ENCODE measurements around the gene FPGS.
"Not testable (repeated sequence)": the region's sequence is repeated elsewhere in the genome, so short reads cannot be mapped to it uniquely, and the experiment has no call there.

Gene FPGS, protein sequence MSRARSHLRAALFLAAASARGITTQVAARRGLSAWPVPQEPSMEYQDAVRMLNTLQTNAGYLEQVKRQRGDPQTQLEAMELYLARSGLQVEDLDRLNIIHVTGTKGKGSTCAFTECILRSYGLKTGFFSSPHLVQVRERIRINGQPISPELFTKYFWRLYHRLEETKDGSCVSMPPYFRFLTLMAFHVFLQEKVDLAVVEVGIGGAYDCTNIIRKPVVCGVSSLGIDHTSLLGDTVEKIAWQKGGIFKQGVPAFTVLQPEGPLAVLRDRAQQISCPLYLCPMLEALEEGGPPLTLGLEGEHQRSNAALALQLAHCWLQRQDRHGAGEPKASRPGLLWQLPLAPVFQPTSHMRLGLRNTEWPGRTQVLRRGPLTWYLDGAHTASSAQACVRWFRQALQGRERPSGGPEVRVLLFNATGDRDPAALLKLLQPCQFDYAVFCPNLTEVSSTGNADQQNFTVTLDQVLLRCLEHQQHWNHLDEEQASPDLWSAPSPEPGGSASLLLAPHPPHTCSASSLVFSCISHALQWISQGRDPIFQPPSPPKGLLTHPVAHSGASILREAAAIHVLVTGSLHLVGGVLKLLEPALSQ

DNA sequence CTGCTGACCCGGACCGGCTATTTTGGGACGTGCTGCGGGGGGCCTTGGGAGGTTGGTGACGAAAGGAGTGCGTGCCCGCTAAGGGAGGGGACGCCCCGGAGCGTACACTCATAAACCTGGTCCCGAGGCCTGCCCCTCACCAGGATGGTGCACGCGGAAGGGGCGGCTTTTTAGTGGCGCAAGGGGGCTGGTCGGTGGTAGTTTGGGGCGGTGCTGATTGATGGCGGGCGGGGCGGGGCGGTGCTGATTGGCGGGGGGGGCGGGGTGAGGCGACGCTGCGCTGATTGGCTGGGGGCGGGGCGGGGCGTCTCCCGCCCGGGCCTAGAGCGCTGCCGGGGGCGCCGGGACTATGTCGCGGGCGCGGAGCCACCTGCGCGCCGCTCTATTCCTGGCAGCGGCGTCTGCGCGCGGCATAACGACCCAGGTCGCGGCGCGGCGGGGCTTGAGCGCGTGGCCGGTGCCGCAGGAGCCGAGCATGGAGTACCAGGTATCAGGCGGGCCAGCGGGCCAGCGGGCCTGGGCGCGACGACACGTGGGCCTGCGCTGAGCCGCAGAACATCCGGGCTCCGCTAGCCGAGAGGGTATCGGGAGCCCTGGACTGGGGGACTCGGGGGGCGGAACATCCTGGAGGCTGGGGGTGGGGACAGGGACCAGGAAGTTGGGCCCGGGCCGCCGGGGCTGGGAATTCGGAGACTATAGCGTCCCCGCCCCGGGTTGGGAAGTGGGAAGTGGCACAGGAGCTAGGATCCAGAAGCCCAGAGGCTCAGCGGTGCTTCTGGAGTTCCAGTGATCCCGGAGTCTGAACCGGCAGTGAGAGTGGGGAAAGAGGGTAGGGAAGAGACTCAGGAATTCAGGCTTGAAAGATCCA lies at the start of gene FPGS:
FPGS (plus strand) TSS at position 307 of the 868 bp plus-strand sequence; CDS start at position 350, 43 bp downstream.
- in situ Hi-C loops (cut with MboI; ENCODE audit: low sequenced_read_pairs): no loop called here

DNA sequence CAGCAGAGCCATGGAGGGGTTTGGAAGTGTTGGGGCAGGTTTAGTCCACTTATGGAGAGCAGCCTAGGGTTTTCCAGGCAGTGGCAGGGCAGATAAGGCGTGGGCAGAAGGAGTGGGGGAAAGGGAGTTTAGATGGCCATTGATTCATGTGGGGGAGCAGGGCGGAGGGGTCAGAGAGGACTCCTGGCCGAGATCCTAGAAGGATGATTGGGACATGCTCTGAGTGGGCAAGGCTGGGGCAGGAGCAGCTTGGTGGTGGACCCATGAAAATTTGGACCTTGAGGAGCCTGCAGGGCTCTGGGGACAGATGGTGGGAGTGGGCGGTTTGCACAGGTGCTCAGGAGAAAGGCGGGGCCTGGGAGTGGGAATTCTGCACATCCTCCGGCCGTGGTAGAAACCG lies 49.5 kb upstream of the FPGS start:
- in situ Hi-C loops (cut with MboI; ENCODE audit: low sequenced_read_pairs): no loop called here

DNA sequence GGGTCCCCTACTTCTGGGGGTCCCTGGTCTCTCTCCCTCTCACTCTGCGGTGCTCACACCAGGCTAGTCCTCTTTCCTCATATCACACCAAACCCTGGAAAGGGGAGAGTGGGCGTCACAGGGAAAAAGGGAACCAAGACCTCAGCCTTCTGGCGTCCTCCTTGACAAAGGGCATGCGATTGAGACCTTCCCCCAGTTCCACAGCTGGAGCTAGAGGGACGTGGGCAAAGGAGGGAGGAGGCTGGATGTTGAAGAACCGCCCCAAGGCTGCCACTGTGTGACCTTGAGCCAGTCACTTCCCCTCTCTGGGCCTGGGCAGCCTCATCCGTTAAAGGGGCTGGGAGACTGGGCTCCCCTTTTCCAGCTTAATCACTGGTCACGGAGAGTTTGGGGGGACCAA lies 49.1 kb upstream of the FPGS start:
- in situ Hi-C loops (cut with MboI; ENCODE audit: low sequenced_read_pairs): no loop called here

DNA sequence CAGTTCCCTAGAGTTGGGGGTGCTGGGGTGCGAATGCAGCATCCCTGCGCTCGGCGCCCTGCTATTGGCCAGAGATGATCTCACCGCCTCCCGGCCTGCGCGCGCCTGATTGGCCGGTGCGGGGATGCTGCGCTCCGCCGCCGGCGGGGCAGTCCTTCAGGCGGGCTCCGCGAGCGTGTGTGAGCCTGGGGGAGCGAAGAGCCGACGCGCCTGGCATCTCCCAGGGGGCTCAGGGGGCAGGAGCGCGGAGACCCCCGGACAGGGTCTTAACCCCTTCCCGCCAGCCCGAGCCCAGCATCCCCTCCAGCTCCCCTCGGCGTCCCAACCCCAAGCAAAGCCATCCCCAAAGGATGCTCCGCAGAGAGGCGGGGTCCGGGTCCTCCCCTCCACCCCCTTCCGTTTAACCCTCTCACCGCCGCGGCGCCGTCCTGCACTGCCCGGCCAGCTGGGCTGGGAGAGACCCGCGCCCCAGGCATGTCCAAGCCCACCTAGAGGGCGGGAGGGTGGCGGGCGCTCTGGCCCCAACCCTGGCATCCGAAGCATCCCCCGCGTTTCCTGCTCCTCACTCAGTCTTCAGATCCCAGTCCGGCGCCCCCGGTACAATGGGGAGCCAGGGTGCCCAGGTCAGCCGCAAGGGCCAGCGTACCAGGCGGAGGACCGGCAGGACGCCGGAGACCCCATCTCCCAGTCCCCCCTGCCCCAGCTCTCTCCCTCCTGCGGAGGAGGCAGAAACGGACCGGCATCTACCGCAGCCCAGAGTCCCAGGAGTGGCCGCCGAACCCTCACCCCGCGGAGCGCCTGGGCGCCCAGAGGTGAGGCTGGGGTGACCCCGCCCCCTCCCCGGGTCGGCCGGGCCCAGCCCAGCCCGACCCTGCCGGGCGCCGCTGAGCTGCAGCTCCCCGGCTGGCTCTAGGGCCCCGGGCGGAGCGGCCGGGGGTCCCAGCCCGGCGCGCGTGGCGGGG lies 48.3 kb upstream of the FPGS start:
- in situ Hi-C loops (cut with MboI; ENCODE audit: low sequenced_read_pairs): no loop called here

DNA sequence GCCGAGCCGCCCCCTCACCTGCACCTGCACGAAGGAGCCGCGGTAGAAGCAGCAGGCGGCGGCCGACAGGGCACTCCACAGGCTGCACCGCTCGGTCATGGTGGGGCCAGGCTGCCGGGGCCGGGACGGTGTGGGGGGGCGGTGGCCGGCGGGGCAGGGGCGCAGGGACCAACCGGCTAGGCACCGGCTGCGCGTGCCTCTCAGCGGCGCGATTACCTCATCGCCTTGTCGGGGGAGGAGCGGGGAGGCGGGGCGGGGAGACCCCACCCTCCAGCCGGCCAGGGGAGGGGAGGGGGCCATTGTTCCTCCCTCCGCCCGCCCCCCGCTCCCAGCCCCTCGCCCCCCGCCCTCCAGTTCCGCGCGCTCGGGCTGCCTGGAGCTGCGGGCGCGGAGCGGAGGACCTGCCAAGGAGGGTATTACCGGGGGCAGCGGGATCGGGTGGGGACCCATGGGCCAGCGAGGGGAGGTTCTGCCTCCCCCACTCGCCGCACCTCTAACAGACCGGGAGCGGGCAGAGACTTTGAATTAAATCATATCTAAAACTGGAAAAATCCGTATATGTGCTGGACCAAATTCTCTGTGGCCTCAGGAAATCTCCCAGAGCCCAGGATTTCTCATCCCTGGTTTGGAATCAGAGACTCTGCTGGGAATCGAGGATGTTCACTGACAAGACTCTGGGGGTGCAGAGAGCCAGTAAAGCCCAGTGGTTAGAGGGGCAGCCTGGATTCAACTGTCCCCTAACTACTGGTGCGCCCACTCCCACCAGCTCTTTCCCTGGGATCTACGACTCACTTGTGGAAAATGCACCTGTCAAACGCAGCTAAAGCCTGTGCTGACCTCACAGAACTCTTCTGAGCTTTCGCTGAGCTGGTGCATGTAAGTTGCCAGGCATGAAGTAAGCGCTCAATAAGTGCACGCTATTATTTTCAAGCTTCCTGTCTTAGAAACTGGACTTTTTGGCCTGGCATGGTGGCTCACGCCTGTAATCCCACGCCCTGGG lies 47.3 kb upstream of the FPGS start:
- in situ Hi-C loops (cut with MboI; ENCODE audit: low sequenced_read_pairs): no loop called here

DNA sequence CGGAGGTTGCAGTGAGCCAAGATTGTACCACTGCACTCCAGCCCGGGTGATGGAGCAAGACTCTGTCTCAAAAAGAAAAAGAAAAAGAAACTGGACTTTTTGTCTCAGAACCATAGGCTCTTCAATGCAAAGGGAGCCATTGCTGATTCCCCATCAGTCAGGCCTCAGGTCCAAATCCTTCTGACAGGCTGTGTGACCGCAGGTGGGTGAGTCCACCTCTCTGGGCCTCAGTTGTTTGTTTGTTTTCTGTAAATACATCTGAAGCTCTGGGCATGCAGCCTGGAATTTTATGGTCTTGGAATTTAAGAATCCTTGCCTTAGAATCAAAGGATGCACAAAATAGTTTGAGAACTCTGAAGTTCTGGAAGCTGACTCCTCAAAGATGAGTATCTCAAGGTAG lies 46.4 kb upstream of the FPGS start:
- in situ Hi-C loops (cut with MboI; ENCODE audit: low sequenced_read_pairs): no loop called here

DNA sequence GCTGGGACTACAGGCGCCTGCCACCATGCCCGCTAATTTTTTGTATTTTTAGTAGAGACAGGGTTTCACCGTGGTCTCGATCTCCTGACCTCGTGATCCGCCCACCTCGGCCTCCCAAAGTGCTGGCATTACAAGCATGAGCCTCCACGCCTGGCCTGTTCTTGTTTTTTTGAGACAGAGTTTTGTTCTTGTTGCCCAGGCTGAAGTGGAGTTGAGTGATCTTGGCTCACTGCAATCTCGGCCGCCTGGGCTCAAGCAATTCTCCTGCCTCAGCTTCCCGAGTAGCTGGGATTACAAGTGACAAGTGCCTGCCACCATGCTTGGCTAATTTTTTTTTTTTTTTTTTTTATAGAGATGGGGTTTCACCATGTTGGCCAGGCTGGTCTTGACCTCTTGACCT lies 45.9 kb upstream of the FPGS start:
- in situ Hi-C loops (cut with MboI; ENCODE audit: low sequenced_read_pairs): not testable (repeated sequence)

DNA sequence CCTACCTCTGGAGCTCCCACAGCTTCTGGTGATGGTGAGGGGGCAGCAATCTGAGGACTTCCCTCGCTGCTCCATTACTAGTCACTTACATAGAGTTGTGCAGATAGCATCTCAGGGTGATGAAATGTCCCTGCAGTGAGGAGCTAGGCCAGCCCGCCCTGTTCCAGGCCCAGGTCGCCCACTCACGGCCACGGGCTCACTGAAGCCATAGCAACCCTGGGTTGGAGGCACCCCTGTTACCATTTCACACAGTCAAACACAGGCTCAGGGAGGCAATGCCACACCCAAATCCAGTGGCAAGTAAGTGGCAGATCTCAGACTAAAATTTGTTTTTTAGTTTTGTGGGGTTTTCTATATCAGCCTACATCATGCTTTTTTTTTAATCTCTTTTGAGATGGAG lies 43.8 kb upstream of the FPGS start:
- in situ Hi-C loops (cut with MboI; ENCODE audit: low sequenced_read_pairs): no loop called here

DNA sequence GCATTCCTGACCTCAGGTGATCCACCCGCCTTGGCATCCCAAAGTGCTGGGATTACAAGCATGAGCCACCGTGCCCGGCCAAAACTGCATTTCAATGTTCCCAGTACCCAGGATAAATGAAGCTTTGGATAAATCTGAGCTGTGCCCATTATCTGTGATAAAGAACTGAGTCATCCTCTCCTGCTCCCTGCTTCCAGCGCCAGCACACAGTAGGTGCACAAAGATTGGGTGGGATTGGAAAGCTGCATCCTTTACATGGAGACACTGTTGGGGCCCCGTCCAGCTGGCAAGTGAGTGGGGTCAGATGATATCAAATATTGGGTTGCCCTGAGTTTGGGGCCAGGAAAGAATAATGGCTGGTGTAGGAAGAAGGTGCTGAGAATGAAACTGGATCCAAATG lies 41.6 kb upstream of the FPGS start:
- in situ Hi-C loops (cut with MboI; ENCODE audit: low sequenced_read_pairs): no loop called here

DNA sequence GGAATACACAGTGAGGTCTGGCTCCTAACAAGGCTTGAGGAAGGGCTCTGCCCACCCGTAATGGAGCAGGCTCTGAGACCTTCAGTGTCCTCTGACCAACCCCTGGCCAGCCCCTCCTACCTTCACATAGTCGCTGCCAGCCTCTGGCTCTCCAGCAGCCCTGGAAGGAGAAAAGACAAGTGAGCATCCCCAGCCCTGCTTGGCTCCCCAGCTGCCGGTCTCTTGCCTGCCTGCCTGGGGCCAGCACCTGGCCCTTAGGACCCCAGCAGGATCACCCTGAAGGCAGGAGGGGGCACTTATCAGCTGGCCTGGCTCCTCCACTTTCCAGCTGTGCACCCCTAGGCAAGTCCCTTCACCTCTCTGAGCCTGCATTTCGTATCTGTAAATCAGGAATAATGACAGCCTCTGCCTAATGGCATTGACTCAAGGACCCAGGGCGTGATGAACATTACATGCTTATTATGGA lies 41.2 kb upstream of the FPGS start:
- in situ Hi-C loops (cut with MboI; ENCODE audit: low sequenced_read_pairs): no loop called here

DNA sequence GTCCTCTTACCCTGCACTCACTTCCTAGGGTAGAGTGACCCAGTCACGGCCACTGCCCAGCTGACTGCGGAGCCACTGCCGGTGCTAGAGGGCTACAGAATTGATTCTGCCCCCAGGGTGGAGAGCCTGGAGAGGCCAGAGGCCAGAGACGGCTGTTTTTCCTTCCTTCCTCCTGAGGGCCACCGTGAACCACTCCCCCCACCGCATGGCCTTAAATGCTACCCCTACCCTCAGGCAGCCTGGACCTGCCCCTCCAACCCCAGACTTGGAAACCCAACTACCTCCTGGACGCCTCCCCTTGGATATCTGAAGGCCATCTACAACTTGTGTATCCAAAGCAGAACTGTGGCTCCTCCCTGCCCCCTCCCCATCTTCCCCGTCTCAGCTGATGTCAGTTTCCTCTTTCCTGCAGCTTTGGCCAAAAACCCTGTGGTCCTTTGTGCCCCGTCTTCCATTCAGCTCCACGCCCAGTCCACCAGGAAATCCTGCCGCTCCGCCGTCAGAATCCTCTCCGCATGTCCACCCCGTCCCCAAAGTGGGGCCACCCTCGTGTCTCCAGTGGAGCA lies 40.5 kb upstream of the FPGS start:
- in situ Hi-C loops (cut with MboI; ENCODE audit: low sequenced_read_pairs): no loop called here

DNA sequence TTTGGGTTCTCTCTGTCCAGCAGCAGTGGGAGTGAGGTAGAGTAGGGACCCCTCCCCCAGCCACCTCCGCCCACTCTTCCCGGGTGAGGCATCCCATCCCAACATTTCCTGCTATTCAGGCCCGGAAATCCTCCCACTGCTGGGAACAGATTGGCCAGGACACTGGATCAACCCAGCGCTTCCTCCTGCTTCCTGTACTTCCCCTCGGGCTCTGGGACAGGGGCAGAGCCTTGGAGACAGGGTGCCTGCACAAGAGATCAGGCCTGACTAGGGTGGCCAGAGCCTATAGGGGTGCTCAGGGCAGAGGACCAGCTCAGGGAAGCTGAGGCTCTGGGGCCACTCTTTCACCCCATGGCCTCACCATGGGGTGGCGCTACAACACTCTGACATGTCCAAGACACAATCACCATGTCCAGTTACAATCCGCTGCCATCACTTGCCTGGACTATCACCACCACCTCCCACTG lies 38.7 kb upstream of the FPGS start:
- in situ Hi-C loops (cut with MboI; ENCODE audit: low sequenced_read_pairs): no loop called here

DNA sequence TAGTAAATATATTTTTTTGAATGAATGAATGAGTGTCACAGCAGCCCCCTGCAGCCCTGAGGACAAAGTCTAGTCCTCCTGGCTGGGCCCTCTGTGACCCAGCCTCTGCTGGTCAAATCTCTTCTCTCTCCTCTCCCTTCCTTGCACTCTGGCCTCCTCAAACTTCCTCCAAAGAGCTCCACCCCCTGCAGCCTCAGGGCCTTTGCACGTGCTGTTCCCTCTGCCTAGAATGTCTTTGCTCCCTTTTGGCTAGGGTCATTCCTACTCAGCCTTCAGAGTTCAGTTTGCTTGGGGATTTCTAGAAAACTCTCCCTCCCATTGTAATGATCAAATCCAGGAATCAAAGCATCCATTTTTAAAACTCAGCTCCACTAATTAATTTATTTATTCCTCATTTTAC lies 37.3 kb upstream of the FPGS start:
- in situ Hi-C loops (cut with MboI; ENCODE audit: low sequenced_read_pairs): no loop called here

DNA sequence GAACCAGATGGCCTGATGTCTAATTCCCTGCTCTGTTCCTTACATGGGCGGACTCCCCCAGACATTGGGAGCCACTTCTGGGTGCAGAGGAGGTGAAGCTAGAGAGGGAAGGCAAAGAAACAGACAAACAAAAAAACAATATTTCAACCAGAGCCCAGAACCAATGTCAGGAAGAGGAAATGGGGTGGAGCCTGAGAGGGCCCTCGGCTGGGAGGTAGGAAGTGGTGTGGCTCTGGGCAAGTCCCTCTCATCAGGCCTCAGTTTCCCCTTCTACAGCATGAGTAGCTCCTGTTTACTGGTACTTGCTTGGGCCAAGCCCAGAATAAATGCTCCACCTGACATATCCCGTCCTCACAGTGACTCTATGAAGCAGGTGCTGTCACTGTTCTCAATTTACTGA lies 35.3 kb upstream of the FPGS start:
- in situ Hi-C loops (cut with MboI; ENCODE audit: low sequenced_read_pairs): no loop called here

DNA sequence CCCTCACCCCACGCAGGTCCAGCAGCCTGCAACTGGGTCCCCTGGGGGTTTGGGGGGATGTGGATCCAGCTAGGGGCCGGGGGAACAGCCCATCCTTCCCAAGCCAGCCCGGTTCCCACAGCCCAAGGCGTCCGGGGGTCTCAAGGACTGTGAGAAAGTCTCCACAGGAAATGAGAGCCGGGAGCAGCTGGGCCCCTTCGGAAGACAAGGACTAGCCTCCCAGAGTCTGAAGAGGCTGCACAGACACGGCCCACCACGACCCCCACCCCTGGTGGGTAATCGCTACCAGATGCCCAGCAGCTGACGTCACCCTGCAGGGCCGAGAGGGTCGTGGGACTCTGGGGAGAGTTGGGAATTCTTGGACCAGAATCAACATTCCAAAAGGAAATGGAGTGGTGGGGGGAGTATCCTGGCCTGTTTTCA lies 34.8 kb upstream of the FPGS start:
- in situ Hi-C loops (cut with MboI; ENCODE audit: low sequenced_read_pairs): no loop called here

DNA sequence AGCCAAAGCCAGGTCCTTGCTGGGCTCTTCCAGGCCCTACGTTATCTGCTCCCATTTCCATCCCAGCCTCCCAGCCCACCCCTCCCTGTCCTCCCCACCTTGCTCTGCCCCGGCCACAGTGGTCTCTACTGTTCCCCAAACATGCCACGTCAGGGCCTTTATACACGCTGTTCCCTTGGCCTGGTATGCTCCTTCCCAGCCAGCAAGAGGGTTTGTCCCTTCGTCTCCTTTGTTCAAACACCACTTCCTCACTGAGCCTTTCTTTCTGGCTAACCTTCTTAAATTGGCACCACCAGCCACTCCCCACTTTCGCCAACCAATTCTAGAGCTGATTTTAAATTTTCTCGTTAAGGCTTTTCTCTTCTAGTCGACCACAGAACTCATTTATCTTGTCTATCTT lies 34.0 kb upstream of the FPGS start:
- in situ Hi-C loops (cut with MboI; ENCODE audit: low sequenced_read_pairs): no loop called here

DNA sequence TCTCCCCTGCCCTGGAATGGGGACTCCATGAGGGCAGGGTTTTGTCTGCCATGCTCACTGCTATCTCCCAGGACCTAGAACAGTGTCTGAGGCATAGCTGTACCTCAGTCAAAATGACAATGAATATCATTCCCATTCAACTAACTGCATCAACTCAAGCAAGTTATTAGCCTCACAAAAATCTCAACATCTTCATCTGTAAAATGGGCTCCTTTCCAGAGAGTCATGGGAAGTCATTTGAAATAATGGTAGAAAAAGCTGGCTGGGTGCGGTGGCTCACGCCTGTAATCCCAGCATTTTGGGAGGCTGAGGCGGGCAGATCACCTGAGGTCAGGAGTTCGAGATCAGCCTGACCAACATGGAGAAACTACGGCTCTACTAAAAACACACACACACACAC lies 33.6 kb upstream of the FPGS start:
- in situ Hi-C loops (cut with MboI; ENCODE audit: low sequenced_read_pairs): no loop called here

DNA sequence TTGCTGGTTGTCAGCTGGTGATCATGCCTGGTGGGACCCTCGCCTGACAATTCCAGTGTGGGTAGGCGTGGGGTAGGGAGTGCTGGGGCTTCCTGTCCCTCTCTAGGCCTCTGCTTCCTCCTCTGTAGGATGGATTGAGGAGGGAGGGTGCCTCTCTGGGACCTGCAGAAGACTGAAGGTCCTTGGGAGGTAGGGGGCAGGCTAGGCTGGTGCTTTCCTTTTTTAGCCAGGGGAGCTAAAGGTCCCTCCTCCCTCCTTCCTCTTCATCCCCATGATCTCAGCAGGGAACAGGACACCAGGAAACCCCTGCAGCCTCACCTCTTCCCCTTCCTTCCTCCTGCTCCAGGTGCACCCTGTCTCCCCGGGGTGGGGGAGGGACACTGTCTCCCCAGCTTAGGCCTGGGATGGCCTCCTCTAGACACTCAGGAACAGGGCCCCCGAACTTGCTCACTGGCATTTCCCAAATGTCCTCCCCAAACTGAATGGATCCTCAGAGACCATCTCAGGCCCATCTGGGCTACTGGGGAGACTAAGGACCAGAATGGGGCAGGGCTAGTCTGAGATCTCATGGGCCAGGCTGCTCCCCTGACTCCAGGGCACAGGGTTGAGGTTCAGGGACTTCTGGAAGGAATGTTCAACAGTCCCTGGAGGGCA lies 32.6 kb upstream of the FPGS start:
- in situ Hi-C loops (cut with MboI; ENCODE audit: low sequenced_read_pairs): no loop called here
